ENCODE data around the gene SLC5A5. TPM values are rescaled to one million over a fixed set of nuclear protein-coding genes. Genes with fewer than 3 reads are reported as not detected.
A peak's percentile ranks its signal among the peaks of the same experiment; 100 is the strongest.

Gene SLC5A5
- total and polyA plus RNA-seq, 2 of the 4 experiments (the other 2 are of a cell fraction), result not detected

DNA sequence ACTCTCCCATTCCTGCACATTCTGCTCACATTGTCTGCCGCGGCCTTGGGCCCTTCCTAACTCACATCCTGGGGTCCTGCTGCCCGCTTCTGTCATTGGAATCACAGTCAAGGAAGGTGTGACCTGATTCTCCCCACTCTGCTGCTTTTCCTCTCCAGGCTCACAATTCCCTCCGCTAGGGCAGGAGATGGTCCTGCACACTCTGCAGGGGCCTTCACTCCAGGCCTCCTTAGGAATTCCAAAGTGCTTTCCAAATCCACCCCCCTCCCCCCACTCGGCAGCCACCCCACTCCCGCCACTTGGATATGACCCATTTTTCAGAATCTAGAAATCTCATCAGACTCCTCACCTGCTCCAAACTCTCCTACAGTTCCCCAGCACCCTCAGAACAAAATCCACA is 3.1 kb upstream of the SLC5A5 start:
- Histone ChIP-seq H4K8ac (ENCODE audit: low read depth in 2 of 2, low read length in 2 of 2) (no peak overlapping the region), H3K4me2 (ENCODE audit: low read depth, low read length) (no peak overlapping the region), H3K79me1 (ENCODE audit: low read depth in 1 of 2, low read length in 2 of 2) (peaks cover 0 to 11% of the 10 kb centered on the region in 2 experiments; a peak in 2 of 4 replicates), H3K14ac (replicated peaks; ENCODE audit: low read depth, low read length) (no peak overlapping the region), H3K9ac (ENCODE audit: low read depth, low read length) (no peak overlapping the region), H4K91ac (ENCODE audit: insufficient read depth, low read depth, low read length) (no peak overlapping the region), H4K5ac (ENCODE audit: low read depth, low read length) (no peak overlapping the region), H3K9me1 (ENCODE audit: insufficient read depth, low read length) (peaks cover 8% of the 10 kb centered on the region; the same call in 1 of the 2 replicates), H3K4me1 (ENCODE audit: control insufficient read depth, insufficient read depth, low read length) (no peaks in the 10 kb centered on the region), H2BK120ac (ENCODE audit: low read depth, low read length) (no peak overlapping the region), H2AFZ (replicated peaks; ENCODE audit: low read length, poor library complexity) (peak overlapping the region; percentile 33), H2BK5ac (ENCODE audit: low read depth, low read length, poor library complexity, severe bottlenecking) (no peak overlapping the region), H3K18ac (ENCODE audit: low read depth, low read length) (no peak overlapping the region), H3K23ac (ENCODE audit: low read depth, low read length) (no peak overlapping the region), H3K9me3 (ENCODE audit: control insufficient read depth, insufficient read depth, low read length) (no peaks in the 10 kb centered on the region), H2BK20ac (ENCODE audit: low read depth, low read length) (no peak overlapping the region), H3K4ac (ENCODE audit: low read depth, low read length) (no peak overlapping the region), H2AK9ac (replicated peaks; ENCODE audit: low read depth, low read length, poor library complexity) (no peak overlapping the region), H3K27ac (ENCODE audit: insufficient read depth, low read length) (no peak overlapping the region), H4K20me1 (ENCODE audit: insufficient read depth, low read length) (peaks cover 24% of the 10 kb centered on the region), H3K36me3 (ENCODE audit: control insufficient read depth, insufficient read depth, low read length) (peaks cover 19% of the 10 kb centered on the region), H3K27me3 (ENCODE audit: control insufficient read depth, insufficient read depth, low read length) (peaks cover 44% of the 10 kb centered on the region), H2BK15ac (ENCODE audit: low read depth, low read length) (no peak overlapping the region), H3K56ac (ENCODE audit: extremely low read depth, insufficient read depth, low read length) (no peak overlapping the region), H2AK5ac (ENCODE audit: low read depth, low read length) (no peak overlapping the region), H3K4me3 (ENCODE audit: insufficient read depth, low read depth, low read length) (no peak overlapping the region)
- intact Hi-C loops (cut with micrococcal nuclease), result no loop called here
- POLR2A ChIA-PET (ENCODE audit: unreplicated experiment), result no interaction called here
- DNase-seq (no peak), ATAC-seq (ENCODE audit: low read depth) (no peak)
- no TSS peak for BruUV-seq (replicated peaks)
- dilution Hi-C loops (cut with HindIII; ENCODE audit: low sequenced_read_pairs, unreplicated experiment), result no loop called here
- no peak for TF ChIP-seq MAZ (IDR thresholded peaks at IDR 0.05; ENCODE audit: borderline replicate concordance, low read depth, low read length)
- CTCF ChIA-PET, result no interaction called here
- WGBS, 2 experiments (ENCODE audit: extremely low coverage in 2 of 2, insufficient read length in 1 of 2), result 23% methylated on average over 5 of the region's 6 CpGs; no CpG with 5 or more reads in 1 of the 2 experiments
- in situ Hi-C loops (cut with MboI; ENCODE audit: low sequenced_read_pairs), result loop anchor here (5.0 kb wide), 1 partner anchor 119 kb away; no protein-coding TSS in a partner anchor
